Measurements from ENCODE around the gene SLC41A1. TPM values are rescaled to one million over a fixed set of nuclear protein-coding genes. Genes with fewer than 3 reads are reported as not detected.

Gene SLC41A1
- total RNA-seq, 1 donor from 2014 or later = 14.0 TPM

- H3K4me3 ChIP-seq (ENCODE audit: low read depth, low read length) = no peak overlapping the region
- TF ChIP-seq CTCF (conservative IDR thresholded peaks at IDR 0.05; ENCODE audit: low read depth, low read length) = no peak
- DNase-seq (ENCODE audit: low read depth) = no peak
Observed at GRCh38 chr1:205760606-205761005, 52.4 kb downstream of the SLC41A1 start.

- H3K4me3 ChIP-seq (ENCODE audit: low read depth, low read length) = no peak overlapping the region
- TF ChIP-seq CTCF (conservative IDR thresholded peaks at IDR 0.05; ENCODE audit: low read depth, low read length) = no peak
- DNase-seq (ENCODE audit: low read depth) = no peak
Observed at GRCh38 chr1:205756552-205756951, 56.4 kb downstream of the SLC41A1 start.

GRCh38 chr1:205754857-205755256 lies 58.1 kb downstream of the SLC41A1 start:
- no peak overlapping the region for H3K4me3 ChIP-seq (ENCODE audit: low read depth, low read length)
- no peak for TF ChIP-seq CTCF (conservative IDR thresholded peaks at IDR 0.05; ENCODE audit: low read depth, low read length)
- DNase-seq (ENCODE audit: low read depth) = no peak

- DNase-seq (ENCODE audit: low read depth) = no peak
- TF ChIP-seq CTCF (conservative IDR thresholded peaks at IDR 0.05; ENCODE audit: low read depth, low read length) = no peak
- no peak overlapping the region for H3K4me3 ChIP-seq (ENCODE audit: low read depth, low read length)
Observed at GRCh38 chr1:205751036-205751651, 61.9 kb downstream of the SLC41A1 start.

GRCh38 chr1:205750138-205751035 lies 62.6 kb downstream of the SLC41A1 start, which contains the start of gene NUCKS1:
Gene NUCKS1, minus strand, starts transcription at chr1:205750182. Its CDS starts 209 bp downstream, at chr1:205749973.
- peak; percentile 92 for DNase-seq (ENCODE audit: low read depth)
- TF ChIP-seq CTCF (conservative IDR thresholded peaks at IDR 0.05; ENCODE audit: low read depth, low read length) = no peak
- H3K4me3 ChIP-seq (ENCODE audit: low read depth, low read length) = peak within 1 kb of the TSS; percentile 88

GRCh38 chr1:205749234-205750137 lies 63.5 kb downstream of the SLC41A1 start:
- TF ChIP-seq CTCF (conservative IDR thresholded peaks at IDR 0.05; ENCODE audit: low read depth, low read length) = no peak
- peak overlapping the region; percentile 88 for H3K4me3 ChIP-seq (ENCODE audit: low read depth, low read length)
- DNase-seq (ENCODE audit: low read depth) = peak; percentile 36
